Measurements from ENCODE around the gene MPP3. TPM values are rescaled to one million over a fixed set of nuclear protein-coding genes. Genes with fewer than 3 reads are reported as not detected.
"Not testable (repeated sequence)": the region's sequence is repeated elsewhere in the genome, so short reads cannot be mapped to it uniquely, and the experiment has no call there.

Gene MPP3
- polyA plus RNA-seq, 4 donors = 8.0 to 15.3 (median 11.4) TPM

DNA sequence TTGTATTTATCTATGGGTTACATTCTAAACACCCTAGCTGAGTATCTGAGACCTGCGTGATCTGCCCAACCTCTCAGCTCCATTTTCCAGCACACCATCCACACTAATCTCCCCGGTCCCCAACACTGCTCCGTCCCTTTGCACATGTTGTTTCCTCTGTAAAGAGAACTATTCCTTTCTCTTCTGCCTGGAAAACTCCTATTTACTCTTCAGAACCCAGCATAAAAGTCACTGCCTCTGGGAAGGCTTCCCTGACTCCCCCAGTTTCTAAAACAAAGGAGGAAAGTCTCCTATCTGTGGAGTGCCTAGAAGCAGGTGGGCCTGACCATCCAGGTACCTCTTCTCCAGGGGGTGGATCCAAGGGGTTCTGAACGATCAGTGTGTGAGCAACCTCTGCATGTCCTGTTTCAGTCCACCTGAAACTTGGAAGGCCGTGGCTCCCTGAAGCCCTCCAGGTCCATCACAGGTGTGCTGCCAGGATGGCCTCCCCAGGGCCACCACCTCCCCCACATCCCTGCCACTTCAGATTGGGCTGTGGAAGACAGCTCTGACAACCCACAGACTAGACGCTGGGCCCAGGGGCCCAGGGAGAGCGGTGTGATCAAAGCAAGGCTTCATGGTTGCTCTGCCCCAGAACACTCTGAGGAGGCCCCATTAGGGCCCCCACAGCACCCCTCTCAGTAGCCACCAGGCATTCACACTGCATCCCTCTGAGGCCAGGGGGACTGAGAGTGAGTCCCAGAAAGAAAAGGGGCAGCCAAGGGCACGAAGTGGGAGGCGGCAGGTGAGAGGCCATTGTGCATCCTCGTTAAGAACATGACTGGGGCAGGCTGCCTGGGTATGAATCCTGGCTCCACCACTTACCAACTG, 20.3 kb downstream of the MPP3 start:
- DNase-seq (ENCODE audit: low read depth in 4 of 4, low spot score in 3 of 4) = no peak

DNA sequence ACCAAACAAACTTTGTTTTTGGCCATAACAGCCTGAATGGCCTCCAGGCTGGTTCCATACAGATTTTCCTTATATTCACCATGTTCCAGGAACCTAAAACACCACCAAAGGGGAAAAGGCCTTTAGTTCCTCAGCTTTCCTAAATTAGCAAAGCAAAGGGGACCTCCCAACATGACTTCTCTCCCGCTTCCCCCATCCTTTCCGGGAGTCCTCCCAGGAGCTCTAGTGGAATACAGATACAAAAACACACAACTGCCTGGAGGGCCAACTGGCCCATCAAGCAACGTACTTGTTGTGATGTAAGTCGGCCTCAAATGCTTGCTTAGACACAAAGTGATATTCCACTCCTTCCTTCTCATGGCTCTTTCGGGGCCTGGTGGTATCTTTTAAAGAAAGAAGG, 22.1 kb downstream of the MPP3 start:
- DNase-seq (ENCODE audit: low read depth in 4 of 4, low spot score in 3 of 4) = no peak

DNA sequence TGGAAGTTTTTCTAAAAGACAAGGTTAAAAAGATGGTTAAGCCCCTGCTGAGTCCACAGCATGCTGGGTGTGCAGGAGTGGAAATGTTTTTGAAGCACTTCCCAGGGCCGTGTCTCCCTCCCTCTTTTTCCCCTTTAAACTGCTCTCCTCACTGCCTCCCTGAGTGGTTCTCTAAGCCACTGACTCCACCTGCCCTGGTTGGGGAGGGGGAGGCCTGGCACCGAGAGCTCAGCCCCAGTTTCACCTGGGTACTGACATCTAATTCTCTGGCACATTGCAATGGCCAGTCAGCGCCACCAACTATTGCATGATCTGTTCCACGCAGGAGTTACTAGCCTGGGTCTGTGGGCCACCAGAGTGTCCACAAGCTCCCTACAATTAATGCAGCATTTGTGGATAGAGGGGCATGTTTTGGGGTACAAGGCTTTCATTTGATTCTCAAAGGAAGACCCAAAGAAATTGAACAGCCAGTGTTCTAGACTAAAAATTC, 22.7 kb downstream of the MPP3 start:
- no peak for DNase-seq (ENCODE audit: low read depth in 4 of 4, low spot score in 3 of 4)

DNA sequence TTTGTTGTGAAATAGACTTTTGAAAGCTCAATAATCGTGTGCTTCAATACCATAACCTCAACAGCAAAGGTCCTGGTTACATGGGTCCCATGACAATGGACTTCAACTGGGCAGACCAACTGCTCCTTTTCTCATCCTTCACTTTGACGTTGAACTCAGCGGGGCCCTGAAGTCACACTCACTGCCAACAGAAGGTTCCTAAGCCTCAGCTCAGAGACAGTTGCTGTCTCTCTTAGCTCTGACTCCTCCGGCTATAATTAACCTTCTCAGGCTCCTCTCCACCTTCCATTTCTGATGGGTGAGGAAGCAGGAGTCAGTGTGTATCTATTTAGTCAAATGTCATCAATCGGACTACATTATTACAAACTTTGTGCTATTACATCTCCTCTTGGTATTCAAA, 23.8 kb downstream of the MPP3 start:
- no peak for DNase-seq (ENCODE audit: low read depth in 4 of 4, low spot score in 3 of 4)

DNA sequence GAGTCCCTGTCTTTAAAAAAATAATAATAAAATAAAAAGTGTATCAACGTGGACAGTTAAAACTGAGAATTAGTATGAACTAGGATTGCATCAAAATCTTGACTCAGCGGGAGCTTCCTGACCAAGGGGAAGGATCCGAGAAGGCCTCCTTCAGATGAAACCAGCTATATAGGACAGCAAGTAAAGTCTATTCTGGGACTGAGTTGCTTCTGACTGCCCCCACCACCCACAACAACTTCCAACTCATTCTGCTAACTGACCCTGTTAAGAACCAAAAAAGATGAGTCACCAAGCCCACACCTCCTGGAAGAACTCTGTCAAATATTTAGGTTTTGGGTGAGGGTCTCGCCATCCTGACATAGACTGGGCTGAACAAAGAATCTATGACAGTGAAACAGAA, 24.9 kb downstream of the MPP3 start:
- no peak for DNase-seq (ENCODE audit: low read depth in 4 of 4, low spot score in 3 of 4)

DNA sequence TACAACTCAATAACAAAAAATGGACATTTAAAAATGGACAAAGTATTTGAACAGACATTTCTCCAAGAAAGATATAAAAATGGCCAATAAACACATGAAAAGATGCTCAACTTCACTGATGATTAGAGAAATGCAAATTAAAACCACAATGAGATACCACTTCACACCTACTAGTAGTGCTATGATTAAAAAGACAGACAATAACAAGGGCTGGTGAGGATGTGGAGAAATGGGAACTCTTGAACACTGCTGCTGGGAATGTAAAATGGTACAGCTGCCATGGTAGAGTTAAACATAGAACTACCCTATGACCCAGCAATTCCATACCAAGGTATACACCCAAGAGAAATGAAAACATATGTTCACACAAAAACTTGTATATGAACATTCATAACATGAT, 27.8 kb downstream of the MPP3 start:
- no peak for DNase-seq (ENCODE audit: low read depth in 4 of 4, low spot score in 3 of 4)

DNA sequence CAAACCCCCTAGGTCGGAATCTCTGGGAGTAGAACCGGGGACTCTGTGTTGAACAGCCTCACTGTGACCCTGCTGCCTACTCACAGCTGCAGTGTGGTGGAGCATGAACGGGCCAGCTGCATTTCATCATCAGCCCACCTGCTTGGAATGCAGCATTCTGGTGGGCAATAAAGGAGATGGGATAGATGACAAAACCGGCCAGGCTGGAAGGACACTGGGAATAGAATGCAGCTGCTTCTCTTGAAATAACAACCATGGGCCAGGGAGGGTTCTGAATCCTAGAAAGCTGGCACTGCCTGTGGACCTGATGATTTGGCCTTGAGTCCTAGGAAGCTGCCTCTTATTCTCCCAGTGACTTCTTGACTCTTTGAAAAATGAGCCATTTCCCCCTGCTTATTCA, 29.2 kb downstream of the MPP3 start:
- peak in 1 of 4 donors; percentile 63 for DNase-seq (ENCODE audit: low read depth in 4 of 4, low spot score in 3 of 4)

DNA sequence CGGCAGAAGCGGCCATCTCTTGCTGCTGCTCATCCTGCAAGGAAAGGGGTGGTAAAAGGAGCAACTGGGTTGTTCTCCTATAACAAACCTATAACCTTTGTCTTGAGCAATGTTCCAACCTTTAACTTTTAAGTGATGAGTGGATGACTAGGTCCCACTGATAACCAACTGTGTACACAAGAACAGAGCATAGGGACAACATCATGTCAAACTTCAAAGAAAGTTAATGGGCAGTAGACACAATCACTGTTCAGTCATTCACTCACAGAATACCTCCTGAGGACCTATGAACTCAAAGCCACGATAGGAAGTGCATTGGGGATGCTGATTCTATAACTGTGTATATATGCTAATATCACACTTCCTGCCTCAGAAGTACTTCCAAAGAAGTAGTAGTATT, 31.1 kb downstream of the MPP3 start:
- no peak for DNase-seq (ENCODE audit: low read depth in 4 of 4, low spot score in 3 of 4)

DNA sequence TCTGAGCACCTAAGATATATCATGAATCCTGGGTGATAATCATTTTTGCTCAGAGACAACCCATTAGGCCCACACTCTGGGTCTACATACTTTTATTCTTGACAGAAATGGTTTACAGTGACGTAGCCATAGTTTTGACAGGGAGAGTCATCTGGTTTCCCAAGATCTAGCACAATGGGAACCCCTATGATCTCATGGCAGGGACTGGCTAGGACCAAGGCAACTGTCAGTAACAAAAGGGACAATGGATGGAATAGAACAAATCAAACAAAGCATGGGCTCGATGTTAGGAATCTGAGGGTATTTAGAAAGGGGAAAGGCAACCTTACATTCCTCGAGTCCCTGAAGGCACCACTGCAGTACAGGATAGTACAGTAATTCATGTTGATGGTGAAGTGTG, 32.2 kb downstream of the MPP3 start:
- DNase-seq (ENCODE audit: low read depth in 4 of 4, low spot score in 3 of 4) = no peak

DNA sequence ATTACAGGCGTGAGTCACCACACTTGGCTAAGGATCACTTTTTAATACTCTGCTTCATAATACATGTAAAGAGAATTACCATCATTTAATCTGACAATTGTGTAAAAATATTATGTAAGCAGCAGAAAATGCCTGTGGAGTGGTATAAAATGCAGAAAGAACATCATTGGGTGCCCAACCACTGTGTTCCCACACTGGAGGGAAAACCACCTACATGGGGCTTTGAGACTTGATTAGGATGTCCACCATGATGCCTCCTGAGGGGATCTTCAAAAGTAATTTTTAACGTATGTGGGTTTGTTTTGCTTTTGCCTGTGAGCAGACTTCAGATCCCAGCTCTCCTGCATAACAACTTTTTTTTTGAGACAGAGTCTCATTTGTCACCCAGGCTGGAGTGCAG, 33.9 kb downstream of the MPP3 start:
- no peak for DNase-seq (ENCODE audit: low read depth in 4 of 4, low spot score in 3 of 4)

DNA sequence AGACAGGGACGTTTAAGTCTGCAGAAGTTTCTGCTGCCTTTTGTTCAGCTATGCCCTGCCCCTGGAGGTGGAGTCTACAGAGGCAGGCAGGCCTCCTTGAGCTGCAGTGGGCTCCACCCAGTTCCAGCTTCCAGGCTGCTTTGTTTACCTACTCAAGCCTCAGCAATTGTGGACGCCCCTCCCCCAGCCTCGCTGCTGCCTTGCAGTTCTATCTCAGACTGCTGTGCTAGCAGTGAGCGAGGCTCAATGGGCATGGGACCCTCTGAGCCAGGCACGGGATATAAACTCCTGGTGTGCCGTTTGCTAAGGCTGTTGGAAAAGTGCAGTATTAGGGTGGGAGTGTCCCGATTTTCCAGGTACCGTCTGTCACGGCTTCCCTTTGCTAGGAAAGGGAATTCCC, 34.9 kb downstream of the MPP3 start:
- DNase-seq (ENCODE audit: low read depth in 4 of 4, low spot score in 3 of 4) = not testable (repeated sequence)

DNA sequence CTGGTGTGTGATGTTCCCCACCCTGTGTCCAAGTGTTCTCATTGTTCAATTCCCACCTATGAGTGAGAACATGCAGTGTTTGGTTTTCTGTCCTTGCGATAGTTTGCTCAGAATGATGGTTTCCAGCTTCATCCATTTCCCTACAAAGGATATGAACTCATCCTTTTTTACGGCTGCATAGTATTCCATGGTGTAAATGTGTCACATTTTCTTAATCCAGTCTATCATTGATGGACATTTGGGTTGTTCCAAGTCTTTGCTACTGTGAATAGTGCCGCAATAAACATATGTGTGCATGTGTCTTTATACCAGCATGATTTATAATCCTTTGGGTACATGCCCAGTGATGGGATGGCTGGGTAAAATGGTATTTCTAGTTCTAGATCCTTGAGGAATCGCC, 40.3 kb downstream of the MPP3 start:
- DNase-seq (ENCODE audit: low read depth in 4 of 4, low spot score in 3 of 4) = not testable (repeated sequence)

DNA sequence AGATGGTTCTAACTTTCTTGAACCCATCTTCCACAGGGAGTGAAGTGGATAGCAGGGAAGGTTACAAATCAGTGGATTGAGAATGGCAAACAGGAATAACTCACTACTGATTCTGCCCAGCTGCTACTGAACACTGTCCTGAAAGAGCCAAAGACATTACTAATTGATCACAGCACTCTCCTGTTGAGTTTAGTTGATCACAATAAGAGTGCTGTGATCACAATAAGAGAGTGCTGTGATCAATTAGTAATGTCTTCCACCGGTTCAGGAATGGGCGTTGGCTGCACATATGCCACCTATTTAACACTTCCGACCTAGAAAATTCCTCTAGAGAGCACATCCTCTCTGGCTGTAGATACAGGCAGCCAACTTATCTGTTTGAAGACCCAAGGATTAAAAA, 41.4 kb downstream of the MPP3 start:
- no peak for DNase-seq (ENCODE audit: low read depth in 4 of 4, low spot score in 3 of 4)

DNA sequence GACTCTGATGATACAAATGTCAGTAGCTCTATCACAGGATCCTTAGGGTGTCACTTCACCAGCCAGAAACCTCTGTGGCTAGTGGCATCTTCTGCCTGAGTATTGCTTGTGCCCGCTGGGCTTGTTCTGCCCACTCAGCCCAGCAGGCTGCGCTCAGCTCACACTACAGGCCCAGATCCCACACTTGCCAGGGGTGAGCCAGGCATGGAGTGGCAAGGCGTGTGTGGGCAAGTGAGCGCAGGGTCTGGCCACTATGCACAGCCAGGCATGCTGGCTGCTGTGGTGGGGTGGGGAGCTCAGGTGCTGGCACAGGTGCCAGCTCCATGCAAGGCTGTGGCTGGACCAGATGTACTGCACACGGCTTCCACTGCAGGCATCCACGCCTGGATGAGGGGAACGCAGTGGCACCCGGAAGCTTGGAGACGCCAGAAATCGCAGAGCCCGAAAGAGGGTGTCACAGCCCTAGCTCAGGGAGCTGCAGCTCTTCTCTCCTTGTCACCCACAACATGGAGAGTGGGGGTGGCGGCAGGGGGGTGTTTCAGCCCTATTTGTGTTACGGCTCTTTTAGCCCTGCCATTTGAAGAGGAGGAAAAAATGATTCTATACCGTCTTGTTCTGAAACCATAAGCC, 42.5 kb downstream of the MPP3 start:
- DNase-seq (ENCODE audit: low read depth in 4 of 4, low spot score in 3 of 4) = no peak

DNA sequence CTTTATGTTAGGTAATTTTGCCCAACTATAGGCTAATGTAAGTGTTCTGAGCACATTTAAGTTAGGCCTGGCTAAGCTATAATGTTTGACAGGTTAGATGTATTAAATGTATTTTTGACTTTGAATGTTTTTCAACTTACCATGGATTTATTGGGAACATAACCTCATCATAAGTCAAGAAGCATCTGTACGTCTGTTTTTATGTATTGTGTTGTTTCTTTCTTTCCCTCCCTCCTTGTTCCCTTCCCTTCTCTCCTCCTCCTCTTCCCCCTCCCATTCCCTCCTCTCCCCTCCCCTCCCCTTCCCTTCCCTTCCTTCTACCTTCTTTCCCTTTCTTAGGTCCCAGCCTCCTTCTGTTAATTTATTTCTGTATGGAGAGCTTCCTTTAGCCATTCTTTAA, 43.5 kb downstream of the MPP3 start:
- no peak for DNase-seq (ENCODE audit: low read depth in 4 of 4, low spot score in 3 of 4)

DNA sequence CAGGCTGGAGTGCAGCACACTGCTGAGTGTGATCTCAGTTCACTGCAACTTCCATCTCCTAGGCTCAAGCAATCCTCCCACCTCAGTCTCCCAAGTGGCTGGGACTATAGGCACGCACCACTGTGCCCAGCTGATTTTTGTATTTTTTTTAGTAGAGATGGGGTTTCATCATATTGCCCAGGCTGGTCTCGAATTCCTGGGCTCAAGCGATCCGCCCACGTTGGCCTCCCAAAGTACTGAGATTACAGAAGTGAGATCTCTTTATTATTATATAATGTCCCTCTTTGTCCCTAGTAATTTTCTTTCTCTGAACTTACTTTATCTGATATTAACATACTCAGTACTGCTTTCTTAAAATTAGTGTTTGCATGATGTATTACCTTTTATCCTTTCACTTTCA, 44.4 kb downstream of the MPP3 start:
- no peak for DNase-seq (ENCODE audit: low read depth in 4 of 4, low spot score in 3 of 4)

DNA sequence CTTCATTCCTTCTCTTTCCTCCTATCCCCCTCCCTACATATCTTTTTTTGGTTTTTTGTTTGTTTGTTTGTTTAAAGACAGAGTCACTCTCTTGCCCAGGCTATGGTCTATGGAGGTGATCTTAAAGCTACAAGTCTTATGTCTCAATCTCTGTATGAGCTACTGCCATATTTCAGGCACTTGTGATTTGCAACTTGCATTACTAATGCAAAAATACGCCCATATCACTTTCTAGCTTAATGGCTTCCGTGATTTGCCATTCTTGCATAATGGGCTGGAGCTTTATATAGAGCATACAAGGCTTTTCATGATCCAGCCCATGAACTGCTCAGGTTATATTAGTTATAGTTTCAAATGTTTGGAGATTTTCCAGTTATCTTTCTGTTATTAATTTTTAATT, 45.2 kb downstream of the MPP3 start:
- no peak for DNase-seq (ENCODE audit: low read depth in 4 of 4, low spot score in 3 of 4)

DNA sequence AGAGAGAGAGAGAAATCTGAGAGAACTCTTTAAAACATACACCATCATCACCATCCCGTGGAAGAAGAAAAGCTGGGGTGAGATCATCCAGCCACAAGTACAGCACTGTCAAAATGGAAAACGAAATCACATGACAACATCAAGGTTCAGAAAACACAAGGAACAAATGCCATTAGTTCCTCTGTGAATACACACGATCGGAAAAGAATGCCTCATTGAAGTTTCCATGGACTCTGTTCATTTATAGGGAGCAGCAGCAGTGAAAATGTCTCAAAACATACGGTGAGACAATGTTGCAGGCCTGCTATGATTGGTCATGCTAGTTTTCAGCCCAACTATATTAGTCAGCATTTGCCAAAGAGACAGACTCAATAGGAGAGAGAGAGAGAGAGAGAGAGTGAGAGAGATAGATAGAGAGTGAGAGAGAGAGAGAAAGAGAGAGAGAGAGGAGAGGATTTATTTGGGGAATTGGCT, 48.3 kb downstream of the MPP3 start:
- no peak for DNase-seq (ENCODE audit: low read depth in 4 of 4, low spot score in 3 of 4)

DNA sequence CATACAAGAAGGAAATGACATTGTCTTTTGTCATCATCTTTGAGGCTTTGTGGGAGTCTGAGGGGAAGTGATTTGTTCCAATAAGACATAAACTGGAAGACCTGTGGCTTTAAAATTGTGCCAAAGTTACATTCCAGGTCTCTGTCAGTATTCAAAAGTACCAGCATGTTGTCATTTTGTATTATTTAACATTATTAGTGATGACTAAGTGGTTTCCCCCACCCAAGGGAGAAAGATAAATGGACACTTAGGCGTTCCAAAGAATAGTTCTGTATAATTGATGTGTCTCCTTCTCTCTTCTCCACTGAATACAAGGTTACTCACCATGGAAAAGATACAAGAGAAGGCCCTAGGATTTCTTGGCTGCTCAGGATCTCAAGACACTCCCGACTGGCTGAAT, 48.9 kb downstream of the MPP3 start:
- DNase-seq (ENCODE audit: low read depth in 4 of 4, low spot score in 3 of 4) = no peak

DNA sequence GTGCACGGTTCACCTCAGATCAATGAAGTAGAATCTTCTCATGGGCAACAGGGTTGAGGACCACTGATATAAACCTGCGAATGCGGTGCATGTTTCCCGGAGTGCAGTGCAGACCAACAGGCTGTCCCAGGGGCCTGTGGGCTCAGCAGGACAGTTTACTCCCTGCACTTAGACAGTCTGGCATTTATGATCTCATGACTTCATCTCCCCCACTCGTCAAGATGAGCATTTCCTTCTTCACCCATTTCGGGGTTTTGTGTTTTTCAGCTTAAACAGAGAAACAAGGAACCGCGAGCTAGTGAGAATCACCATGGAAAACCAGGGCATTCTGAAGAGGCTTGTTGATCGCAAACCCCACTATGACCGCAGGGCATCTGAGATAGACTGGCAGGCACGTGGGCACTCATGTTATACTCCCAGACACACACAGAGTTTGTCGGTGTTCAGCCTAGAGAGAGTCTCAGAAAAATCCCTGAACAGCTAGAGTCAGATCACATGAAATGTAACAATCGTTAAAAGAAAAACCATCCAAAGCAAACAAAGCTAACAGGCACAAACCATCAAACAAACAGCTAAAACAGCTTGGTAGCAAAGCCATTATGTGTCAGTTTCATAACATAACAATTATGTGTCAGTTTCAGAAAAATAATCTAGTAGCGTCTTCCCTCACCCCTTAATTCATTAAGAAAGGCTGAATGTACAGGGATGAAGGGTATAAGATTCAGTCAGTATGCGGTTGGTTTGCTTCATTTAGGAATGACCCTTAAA, 49.8 kb downstream of the MPP3 start:
- no peak for DNase-seq (ENCODE audit: low read depth in 4 of 4, low spot score in 3 of 4)

DNA sequence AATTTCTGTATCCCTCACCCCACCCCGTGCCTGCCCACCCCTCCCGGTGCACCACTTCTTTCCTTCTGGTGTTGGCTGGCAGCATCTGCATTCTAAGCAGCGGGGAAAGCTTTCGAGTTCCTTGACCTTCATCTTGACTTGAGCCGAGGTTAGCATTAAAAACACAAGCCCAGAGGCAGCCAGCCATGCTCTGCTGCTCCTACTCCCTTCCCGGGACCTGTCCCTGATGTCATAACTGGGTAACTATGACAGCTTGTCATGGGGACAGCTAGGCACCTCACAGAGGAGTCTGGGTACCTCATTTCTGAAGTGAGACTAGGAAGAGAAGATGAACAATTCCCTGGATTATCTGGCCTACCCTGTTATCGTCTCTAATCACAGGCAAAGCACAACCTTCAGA, 52.8 kb downstream of the MPP3 start, which contains the start of gene CFAP97D1:
Gene CFAP97D1, plus strand, starts transcription at position 301 of the 400 bp plus-strand sequence. Its CDS starts 28 bp downstream, at position 329.
- no peak for DNase-seq (ENCODE audit: low read depth in 4 of 4, low spot score in 3 of 4)

All from left renal pelvis (tissue), 4 donors.